ENCODE data around the gene OLFM3. TPM values are rescaled to one million over a fixed set of nuclear protein-coding genes. Genes with fewer than 3 reads are reported as not detected.
A peak's percentile ranks its signal among the peaks of the same experiment; 100 is the strongest.

Gene OLFM3
- polyA plus RNA-seq, 4 donors = 2.6 to 21.3 TPM; not detected in 2

GRCh38 chr1:101992821-101993575 lies 3.7 kb downstream of the OLFM3 start:
- DNase-seq = no peak
- Histone ChIP-seq H3K27ac (ENCODE audit: low read depth in 1 of 3, low read length in 2 of 3) (no peak overlapping the region), H3K4me1 (ENCODE audit: control insufficient read depth in 3 of 3, insufficient read depth in 2 of 3, low read depth in 1 of 3, low read length in 2 of 3) (peaks cover 0 to 6% (median 0%) of the 10 kb centered on the region in 3 donors), H3K4me3 (ENCODE audit: low read depth in 1 of 3, low read length in 3 of 3) (no peak overlapping the region), H3K27me3 (ENCODE audit: control insufficient read depth in 3 of 3, insufficient read depth in 3 of 3, low read length in 3 of 3) (peaks cover 0 to 14% (median 5%) of the 10 kb centered on the region in 3 donors), H3K9me3 (ENCODE audit: control insufficient read depth in 2 of 2, insufficient read depth in 1 of 2, low read depth in 1 of 2, low read length in 1 of 2) (no peaks in the 10 kb centered on the region), H3K36me3 (ENCODE audit: control insufficient read depth in 3 of 3, insufficient read depth in 2 of 3, low read depth in 1 of 3, low read length in 3 of 3) (no peaks in the 10 kb centered on the region)
- FAIRE-seq = no peak
- WGBS, 3 donors = 51 to 64% (median 58%) methylated on average over 5 of the region's 5 CpGs

- no peaks in the 10 kb centered on the region for H3K36me3 ChIP-seq (ENCODE audit: control insufficient read depth in 3 of 3, insufficient read depth in 2 of 3, low read depth in 1 of 3, low read length in 3 of 3)
- no peaks in the 10 kb centered on the region for H3K9me3 ChIP-seq (ENCODE audit: control insufficient read depth in 2 of 2, insufficient read depth in 1 of 2, low read depth in 1 of 2, low read length in 1 of 2)
- no peak overlapping the region for H3K4me3 ChIP-seq (ENCODE audit: low read depth in 1 of 3, low read length in 3 of 3)
- H3K27me3 ChIP-seq (ENCODE audit: control insufficient read depth in 3 of 3, insufficient read depth in 3 of 3, low read length in 3 of 3) = no peaks in the 10 kb centered on the region
- WGBS, 3 donors = 20 to 47% (median 35%) methylated on average over 2 of the region's 2 CpGs
- no peak for DNase-seq
- H3K27ac ChIP-seq (ENCODE audit: low read depth in 1 of 3, low read length in 2 of 3) = no peak overlapping the region
- FAIRE-seq = no peak
- H3K4me1 ChIP-seq (ENCODE audit: control insufficient read depth in 3 of 3, insufficient read depth in 2 of 3, low read depth in 1 of 3, low read length in 2 of 3) = no peaks in the 10 kb centered on the region
Measured at GRCh38 chr1:101980974-101981373, 15.8 kb downstream of the OLFM3 start.

- no peak for FAIRE-seq
- 84 to 93% (median 88%) methylated on average over 3 of the region's 3 CpGs for WGBS, 3 donors
- Histone ChIP-seq H3K9me3 (ENCODE audit: control insufficient read depth in 2 of 2, insufficient read depth in 1 of 2, low read depth in 1 of 2, low read length in 1 of 2) (no peaks in the 10 kb centered on the region), H3K36me3 (ENCODE audit: control insufficient read depth in 3 of 3, insufficient read depth in 2 of 3, low read depth in 1 of 3, low read length in 3 of 3) (no peaks in the 10 kb centered on the region), H3K27ac (ENCODE audit: low read depth in 1 of 3, low read length in 2 of 3) (no peak overlapping the region), H3K27me3 (ENCODE audit: control insufficient read depth in 3 of 3, insufficient read depth in 3 of 3, low read length in 3 of 3) (no peaks in the 10 kb centered on the region), H3K4me1 (ENCODE audit: control insufficient read depth in 3 of 3, insufficient read depth in 2 of 3, low read depth in 1 of 3, low read length in 2 of 3) (no peaks in the 10 kb centered on the region), H3K4me3 (ENCODE audit: low read depth in 1 of 3, low read length in 3 of 3) (no peak overlapping the region)
- DNase-seq = no peak
Measured at GRCh38 chr1:101977266-101977665, 19.5 kb downstream of the OLFM3 start.

DNA sequence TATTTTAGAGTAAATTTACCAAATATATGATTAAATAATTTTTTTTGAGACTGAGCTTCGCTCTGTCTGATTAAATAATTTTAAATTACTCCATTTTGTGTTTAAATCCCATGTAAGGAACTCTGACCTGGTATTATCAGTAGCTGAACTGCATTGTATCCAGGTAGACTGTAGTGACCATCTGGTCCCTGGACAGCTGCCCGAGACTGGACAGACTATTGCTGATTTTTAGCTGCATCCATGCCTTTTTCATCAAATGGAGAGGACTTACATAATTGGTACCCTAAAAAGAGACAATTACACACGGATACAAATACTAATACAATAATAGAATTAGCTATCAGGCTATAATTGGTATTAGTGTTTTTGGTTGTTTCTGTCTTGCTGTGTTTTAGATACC lies 20.6 kb downstream of the OLFM3 start:
- WGBS, 3 donors = 54 to 76% (median 65%) methylated on average over 3 of the region's 3 CpGs
- Histone ChIP-seq H3K36me3 (ENCODE audit: control insufficient read depth in 3 of 3, insufficient read depth in 2 of 3, low read depth in 1 of 3, low read length in 3 of 3) (no peaks in the 10 kb centered on the region), H3K9me3 (ENCODE audit: control insufficient read depth in 2 of 2, insufficient read depth in 1 of 2, low read depth in 1 of 2, low read length in 1 of 2) (no peaks in the 10 kb centered on the region), H3K4me1 (ENCODE audit: control insufficient read depth in 3 of 3, insufficient read depth in 2 of 3, low read depth in 1 of 3, low read length in 2 of 3) (no peaks in the 10 kb centered on the region), H3K27me3 (ENCODE audit: control insufficient read depth in 3 of 3, insufficient read depth in 3 of 3, low read length in 3 of 3) (no peaks in the 10 kb centered on the region), H3K27ac (ENCODE audit: low read depth in 1 of 3, low read length in 2 of 3) (no peak overlapping the region), H3K4me3 (ENCODE audit: low read depth in 1 of 3, low read length in 3 of 3) (no peak overlapping the region)
- DNase-seq (no peak), FAIRE-seq (no peak)

DNA sequence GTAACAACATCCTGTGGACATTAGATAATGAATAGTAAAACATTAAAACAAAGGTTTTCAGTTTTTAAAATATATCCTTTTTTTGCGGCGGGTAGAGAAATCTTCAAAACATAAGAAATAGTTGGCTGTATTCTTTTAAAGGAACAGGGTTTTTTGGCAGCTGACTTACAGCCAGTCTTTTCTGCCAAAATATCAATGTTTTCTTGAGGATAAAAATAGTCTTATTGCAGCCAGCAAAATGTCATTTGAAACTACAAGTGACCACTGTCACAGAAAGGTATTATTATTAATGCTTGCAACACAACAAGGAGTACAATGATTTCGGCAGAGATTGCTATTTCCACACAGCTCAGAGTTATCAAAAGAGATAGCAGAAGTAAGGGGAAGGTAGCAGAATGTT lies 21.4 kb downstream of the OLFM3 start:
- H3K4me1 ChIP-seq (ENCODE audit: control insufficient read depth in 3 of 3, insufficient read depth in 2 of 3, low read depth in 1 of 3, low read length in 2 of 3) = no peaks in the 10 kb centered on the region
- no peak overlapping the region for H3K27ac ChIP-seq (ENCODE audit: low read depth in 1 of 3, low read length in 2 of 3)
- DNase-seq (no peak), FAIRE-seq (no peak)
- no peaks in the 10 kb centered on the region for H3K36me3 ChIP-seq (ENCODE audit: control insufficient read depth in 3 of 3, insufficient read depth in 2 of 3, low read depth in 1 of 3, low read length in 3 of 3)
- 56 to 70% (median 67%) methylated on average over 3 of the region's 3 CpGs for WGBS, 3 donors
- no peak overlapping the region for H3K4me3 ChIP-seq (ENCODE audit: low read depth in 1 of 3, low read length in 3 of 3)
- no peaks in the 10 kb centered on the region for H3K27me3 ChIP-seq (ENCODE audit: control insufficient read depth in 3 of 3, insufficient read depth in 3 of 3, low read length in 3 of 3)
- H3K9me3 ChIP-seq (ENCODE audit: control insufficient read depth in 2 of 2, insufficient read depth in 1 of 2, low read depth in 1 of 2, low read length in 1 of 2) = no peaks in the 10 kb centered on the region

GRCh38 chr1:101974599-101975274 lies 22.0 kb downstream of the OLFM3 start:
- Histone ChIP-seq H3K36me3 (ENCODE audit: control insufficient read depth in 3 of 3, insufficient read depth in 2 of 3, low read depth in 1 of 3, low read length in 3 of 3) (no peaks in the 10 kb centered on the region), H3K9me3 (ENCODE audit: control insufficient read depth in 2 of 2, insufficient read depth in 1 of 2, low read depth in 1 of 2, low read length in 1 of 2) (no peaks in the 10 kb centered on the region), H3K4me3 (ENCODE audit: low read depth in 1 of 3, low read length in 3 of 3) (no peak overlapping the region), H3K4me1 (ENCODE audit: control insufficient read depth in 3 of 3, insufficient read depth in 2 of 3, low read depth in 1 of 3, low read length in 2 of 3) (no peaks in the 10 kb centered on the region), H3K27me3 (ENCODE audit: control insufficient read depth in 3 of 3, insufficient read depth in 3 of 3, low read length in 3 of 3) (no peaks in the 10 kb centered on the region), H3K27ac (ENCODE audit: low read depth in 1 of 3, low read length in 2 of 3) (no peak overlapping the region)
- 45 to 70% (median 56%) methylated on average over 3 of the region's 3 CpGs for WGBS, 3 donors
- DNase-seq = no peak
- FAIRE-seq = no peak

DNA sequence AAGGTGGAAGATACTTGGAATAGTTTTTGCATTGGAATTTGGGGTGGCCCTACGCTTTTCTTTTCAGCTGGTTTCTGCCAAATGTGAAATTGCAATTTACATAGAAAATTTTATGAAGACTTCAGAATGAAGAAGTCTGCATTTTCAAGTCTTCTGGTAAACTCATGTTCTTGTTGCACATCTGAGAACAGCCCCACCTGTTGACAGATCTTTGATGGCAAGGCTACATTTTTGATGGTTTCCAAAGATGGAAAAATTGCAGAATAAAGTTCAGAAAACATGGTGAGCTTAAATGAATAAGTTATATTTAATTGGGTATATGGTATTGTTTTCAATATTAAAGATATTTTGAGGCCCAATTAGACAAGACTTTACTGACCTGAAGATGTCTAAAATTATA lies 25.4 kb downstream of the OLFM3 start:
- Histone ChIP-seq H3K27ac (ENCODE audit: low read depth in 1 of 3, low read length in 2 of 3) (no peak overlapping the region), H3K9me3 (ENCODE audit: control insufficient read depth in 2 of 2, insufficient read depth in 1 of 2, low read depth in 1 of 2, low read length in 1 of 2) (no peaks in the 10 kb centered on the region), H3K4me3 (ENCODE audit: low read depth in 1 of 3, low read length in 3 of 3) (no peak overlapping the region), H3K4me1 (ENCODE audit: control insufficient read depth in 3 of 3, insufficient read depth in 2 of 3, low read depth in 1 of 3, low read length in 2 of 3) (no peaks in the 10 kb centered on the region), H3K27me3 (ENCODE audit: control insufficient read depth in 3 of 3, insufficient read depth in 3 of 3, low read length in 3 of 3) (no peaks in the 10 kb centered on the region), H3K36me3 (ENCODE audit: control insufficient read depth in 3 of 3, insufficient read depth in 2 of 3, low read depth in 1 of 3, low read length in 3 of 3) (no peaks in the 10 kb centered on the region)
- FAIRE-seq = no peak
- DNase-seq = peak in 1 of 2 donors; percentile 28
- 68 to 83% (median 82%) methylated on average over 1 of the region's 1 CpG for WGBS, 3 donors

GRCh38 chr1:101967871-101968270 lies 28.9 kb downstream of the OLFM3 start:
- Histone ChIP-seq H3K4me3 (ENCODE audit: low read depth in 1 of 3, low read length in 3 of 3) (no peak overlapping the region), H3K27ac (ENCODE audit: low read depth in 1 of 3, low read length in 2 of 3) (no peak overlapping the region), H3K36me3 (ENCODE audit: control insufficient read depth in 3 of 3, insufficient read depth in 2 of 3, low read depth in 1 of 3, low read length in 3 of 3) (no peaks in the 10 kb centered on the region), H3K9me3 (ENCODE audit: control insufficient read depth in 2 of 2, insufficient read depth in 1 of 2, low read depth in 1 of 2, low read length in 1 of 2) (no peaks in the 10 kb centered on the region), H3K4me1 (ENCODE audit: control insufficient read depth in 3 of 3, insufficient read depth in 2 of 3, low read depth in 1 of 3, low read length in 2 of 3) (no peaks in the 10 kb centered on the region), H3K27me3 (ENCODE audit: control insufficient read depth in 3 of 3, insufficient read depth in 3 of 3, low read length in 3 of 3) (no peaks in the 10 kb centered on the region)
- 63 to 82% (median 65%) methylated on average over 4 of the region's 4 CpGs for WGBS, 3 donors
- FAIRE-seq = no peak
- DNase-seq = no peak
